ENCODE results near the gene MYCL.
A peak's percentile ranks its signal among the peaks of the same experiment; 100 is the strongest.

GRCh38 chr1:39928809-39929587 lies 27.3 kb upstream of the MYCL start:
- TF ChIP-seq CTCF (IDR thresholded peaks at IDR 0.05), result no peak
- peak in 1 of 2 donors; percentile 49 for TF ChIP-seq POLR2A (IDR thresholded peaks at IDR 0.05)
